Heart right ventricle (tissue), 16 donors: ENCODE data around the gene KATNIP. TPM values are rescaled to one million over a fixed set of nuclear protein-coding genes. Genes with fewer than 3 reads are reported as not detected.

Experiments used
- ATAC-seq, 8 donors: fragments of 200-7000 bp; cut with Tn5 transposase; one replicate each; pipeline ENCODE4 v1.9.1; 2020; ENCODE audit warnings: mild to moderate bottlenecking in 8 of 8, moderate library complexity in 8 of 8, moderate number of reproducible peaks in 1 of 8
- DNase-seq, 2 donors: peaks; one replicate each; pipeline ENCODE4 v3.0.0-alpha.2; 2020
- H3K27ac ChIP-seq, 10 donors: fragments of 200-600 bp; sonication (generic) in 2 of 10; one replicate each; pipeline versions ENCODE4 v1.5.0 to v1.8.0; 2020 to 2022; ENCODE audit warnings: mild to moderate bottlenecking in 3 of 10
- H3K27me3 ChIP-seq, 7 donors: fragments of 200-600 bp; one replicate each; pipeline ENCODE4 v1.8.0; 2021 to 2022; ENCODE audit warnings: mild to moderate bottlenecking in 2 of 7
- H3K36me3 ChIP-seq, 9 donors: fragments of 200-600 bp; sonication (generic) in 1 of 9; one replicate each; pipeline versions ENCODE4 v1.5.0 to v1.8.0; 2020 to 2022; ENCODE audit warnings: mild to moderate bottlenecking in 2 of 9
- H3K4me1 ChIP-seq, 9 donors: fragments of 200-600 bp; sonication (generic) in 1 of 9; one replicate each; pipeline versions ENCODE4 v1.5.0 to v1.8.0; 2020 to 2022; ENCODE audit warnings: mild to moderate bottlenecking in 4 of 9
- H3K4me3 ChIP-seq, 10 donors: fragments of 200-600 bp; sonication (generic) in 2 of 10; one replicate each; pipeline versions ENCODE4 v1.5.0 to v1.8.0; 2020 to 2022; ENCODE audit warnings: mild to moderate bottlenecking in 7 of 10, moderate library complexity in 2 of 10
- H3K9me3 ChIP-seq, 11 donors: fragments of 200-600 bp in 10 of 11; sonication (generic) in 2 of 11; one replicate each; pipeline versions ENCODE4 v1.5.0 to v1.8.0; 2013 to 2022; ENCODE audit warnings: mild to moderate bottlenecking in 2 of 11, control low read depth in 1 of 11, moderate library complexity in 1 of 11
- WGBS, 2 donors: extraction: QIAGEN DNeasy Blood & Tissue Kit; methylation state at CpG; one replicate each; pipeline ENCODE4 v1.1.7; 2013; ENCODE audit warnings: inconsistent platforms in 1 of 2; 5-methylcytosine and 5-hydroxymethylcytosine counted together
- intact Hi-C, 10 donors: fragments of 100-400 bp; cut with DNase I; formaldehyde crosslinking; loops; one replicate each; pipeline versions ENCODE4 v1.11.1 to v1.14.2; 2022
- polyA plus RNA-seq, 2 donors: library from polyadenylated mRNA; stranded (reverse); fragments of 200-250 nt; gene quantifications; one replicate each; pipeline ENCODE4 v1.2.3, GENCODE V29; 2013
- total RNA-seq, 10 donors: library from RNA; stranded (reverse); fragmentation: NEBNext Ultra II Directional in 3 of 10; extraction: Animal tissue kit (Norgen Biotek cat#: 25700) in 3 of 10; gene quantifications; one replicate each; pipeline versions ENCODE4 v1.2.1 to v1.2.4, GENCODE V29; 2021 to 2023
- TF ChIP-seq, protein P1 (sequence below), 9 donors: fragments of 200-600 bp; sonication (generic) in 2 of 9; IDR thresholded peaks; one replicate each; pipeline versions ENCODE4 v1.5.0 to v1.8.0; 2021 to 2022; ENCODE audit warnings: antibody characterized with exemption in 9 of 9, mild to moderate bottlenecking in 5 of 9, moderate library complexity in 1 of 9
- donor health status: Arrhythmogenic right ventricular cardiomyopathy.
- donor health status: ischemic (EF 13 %, LVEDD 7.1; RV severe dilation, severe dysfunction).
- donor health status: healthy with polysubstance abuse.
- donor health status: DM: no; HTN: yes; CAD: no.
- donor health status: DM: no; HTN: no; CAD: no.
- donor health status: ischemic (EF 25% LVEDD 6.9; RV normal size, moderate dysfunction).
- donor health status: ischemic (EF 25% LVEDD 5.7; RV mildly dilated, moderate dysfunction).
- donor health status: healthy.
- donor health status: DM: yes; HTN: yes; CAD: no.
- donor health status: Ischemic cardiomyopathy.
- donor health status: ischemic (EF 35%, LVEDD 5.7; RV mildly dilated, moderate dysfunction).
- donor health status: nonischemic (EF 11% LVEDD 7.7; RV severe dilation, severe dysfunction).
- donor health status: DM: yes; HTN: yes; CAD: no.
- donor health status: PGD.
- donor health status: ischemic (EF 29% LVEDD 5.4; RV normal size, mild dysfunction).
- donor health status: nonischemic (EF 23%, LVEDD 6.1; RV moderate dilation, normal function).

The KATNIP gene
- total and polyA plus RNA-seq, 12 donors, result 5.9 to 25.0 (median 14.3) TPM

DNA sequence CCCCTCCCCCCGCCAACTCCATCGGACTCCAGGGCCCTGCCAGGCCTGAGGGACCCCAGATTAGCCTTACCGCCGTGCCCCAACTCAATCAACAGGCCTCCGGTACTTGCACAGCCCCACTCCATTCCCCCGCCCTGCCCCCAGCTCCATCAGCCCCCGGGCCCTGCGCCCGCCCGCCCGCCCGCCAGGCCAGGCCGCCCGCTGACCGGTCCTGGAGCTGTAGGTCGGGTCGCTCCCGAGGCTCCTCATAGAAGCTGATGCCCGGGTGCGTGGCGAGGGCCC, 539 bp upstream of the KATNIP start:
- Histone ChIP-seq H3K4me1 (peaks cover 8 to 46% (median 39%) of the 10 kb centered on the region in 9 donors), H3K4me3 (peak overlapping the region; percentile 53 to 93 (median 82)), H3K27ac (peak overlapping the region; percentile 31 to 92 (median 87)), H3K36me3 (peaks cover 0 to 21% (median 10%) of the 10 kb centered on the region in 9 donors), H3K9me3 (no peaks in the 10 kb centered on the region), H3K27me3 (no peaks in the 10 kb centered on the region)
- 0 to 1% methylated on average over 21 of the region's 21 CpGs for WGBS, 2 donors
- DNase-seq (peak in 1 of 2 donors; percentile 35), ATAC-seq (peak; percentile 50 to 73 (median 60))
- TF ChIP-seq, protein P1, sequence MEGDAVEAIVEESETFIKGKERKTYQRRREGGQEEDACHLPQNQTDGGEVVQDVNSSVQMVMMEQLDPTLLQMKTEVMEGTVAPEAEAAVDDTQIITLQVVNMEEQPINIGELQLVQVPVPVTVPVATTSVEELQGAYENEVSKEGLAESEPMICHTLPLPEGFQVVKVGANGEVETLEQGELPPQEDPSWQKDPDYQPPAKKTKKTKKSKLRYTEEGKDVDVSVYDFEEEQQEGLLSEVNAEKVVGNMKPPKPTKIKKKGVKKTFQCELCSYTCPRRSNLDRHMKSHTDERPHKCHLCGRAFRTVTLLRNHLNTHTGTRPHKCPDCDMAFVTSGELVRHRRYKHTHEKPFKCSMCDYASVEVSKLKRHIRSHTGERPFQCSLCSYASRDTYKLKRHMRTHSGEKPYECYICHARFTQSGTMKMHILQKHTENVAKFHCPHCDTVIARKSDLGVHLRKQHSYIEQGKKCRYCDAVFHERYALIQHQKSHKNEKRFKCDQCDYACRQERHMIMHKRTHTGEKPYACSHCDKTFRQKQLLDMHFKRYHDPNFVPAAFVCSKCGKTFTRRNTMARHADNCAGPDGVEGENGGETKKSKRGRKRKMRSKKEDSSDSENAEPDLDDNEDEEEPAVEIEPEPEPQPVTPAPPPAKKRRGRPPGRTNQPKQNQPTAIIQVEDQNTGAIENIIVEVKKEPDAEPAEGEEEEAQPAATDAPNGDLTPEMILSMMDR (IDR thresholded peaks at IDR 0.05), result no peak
- intact Hi-C loops, result loop anchor here in 1 of 10 donors (2.0 kb wide), 1 partner anchor 17 kb away; no protein-coding TSS in a partner anchor

DNA sequence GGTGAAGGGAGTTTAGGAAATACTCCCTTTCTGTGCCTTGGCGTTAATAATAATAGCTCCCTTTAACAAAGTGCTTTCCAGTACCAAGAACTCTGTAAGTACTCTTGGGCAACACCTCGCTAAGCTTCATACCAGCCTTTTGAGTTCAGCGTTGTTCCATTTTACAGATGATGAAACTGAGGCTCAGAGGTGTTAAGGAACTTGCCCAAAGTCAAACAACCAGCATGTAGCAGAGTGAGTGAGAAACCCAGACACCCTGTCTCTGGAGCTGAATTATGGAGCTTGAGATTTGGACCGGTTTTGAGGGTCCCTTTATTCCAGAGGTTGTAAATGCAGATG, 607 bp downstream of the KATNIP start:
- TF ChIP-seq, protein P1 (IDR thresholded peaks at IDR 0.05), result no peak
- ATAC-seq, result no peak
- Histone ChIP-seq H3K9me3 (no peaks in the 10 kb centered on the region), H3K27me3 (no peaks in the 10 kb centered on the region), H3K27ac (peak overlapping the region; percentile 57 to 92 (median 84)), H3K36me3 (peaks cover 0 to 9% (median 0%) of the 10 kb centered on the region in 9 donors), H3K4me3 (peak overlapping the region; percentile 53 to 93 (median 78)), H3K4me1 (peaks cover 8 to 46% (median 39%) of the 10 kb centered on the region in 9 donors)
- no peak for DNase-seq
- WGBS, 2 donors, result 32 to 36% methylated on average over 4 of the region's 4 CpGs
- intact Hi-C loops, result no loop called here

DNA sequence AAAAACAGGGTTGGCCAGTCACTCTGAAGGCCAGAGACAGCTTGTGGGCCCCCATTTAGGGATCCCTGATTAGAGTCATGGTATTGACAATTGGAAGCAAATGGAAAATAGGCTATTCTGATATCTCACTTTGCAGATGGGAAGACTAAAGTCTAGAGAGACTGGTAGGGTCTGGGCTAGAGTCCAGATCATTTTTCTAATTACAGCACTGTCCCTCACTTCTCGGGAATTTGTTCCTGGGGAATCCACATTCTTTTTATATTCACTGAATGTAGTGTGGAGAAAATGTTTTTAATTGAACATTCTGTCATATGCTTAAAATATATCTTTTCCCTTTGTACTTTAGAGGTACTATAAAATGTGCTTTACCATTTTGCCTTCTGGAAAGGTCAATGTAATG, 1.1 kb downstream of the KATNIP start:
- no peaks in the 10 kb centered on the region for H3K9me3 ChIP-seq
- WGBS, 2 donors, result 10 to 16% methylated on average over 1 of the region's 1 CpG
- H3K27ac ChIP-seq, result peak overlapping the region in 8 of 10 donors; percentile 57 to 92 (median 88)
- peaks cover 5 to 46% (median 39%) of the 10 kb centered on the region in 9 donors for H3K4me1 ChIP-seq
- no peak for ATAC-seq
- intact Hi-C loops, result no loop called here
- no peaks in the 10 kb centered on the region for H3K27me3 ChIP-seq
- H3K4me3 ChIP-seq, result peak overlapping the region in 6 of 10 donors; percentile 75 to 93 (median 84)
- H3K36me3 ChIP-seq, result peaks cover 0 to 6% (median 0%) of the 10 kb centered on the region in 9 donors
- no peak for DNase-seq
- TF ChIP-seq, protein P1 (IDR thresholded peaks at IDR 0.05), result no peak

DNA sequence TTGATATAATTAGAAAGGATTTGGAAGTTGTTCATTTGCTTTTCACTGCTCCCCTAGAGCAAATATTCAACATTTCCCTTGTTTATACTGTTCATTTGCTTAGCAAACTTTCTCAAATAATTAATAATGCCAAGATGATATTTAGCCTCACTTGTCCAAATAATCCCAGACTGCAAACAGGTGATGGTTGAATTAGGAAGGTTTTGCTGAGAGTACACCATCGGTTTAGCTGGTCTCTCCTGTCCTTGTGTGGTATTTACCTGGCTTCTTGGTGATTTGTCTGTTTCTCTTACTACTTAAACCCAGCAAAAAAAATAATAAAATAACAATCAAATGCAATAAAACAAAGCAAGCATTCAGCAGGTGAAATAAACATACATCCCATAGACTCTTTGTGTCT, 6.5 kb downstream of the KATNIP start:
- H3K4me1 ChIP-seq, result peaks cover 0 to 19% (median 9%) of the 10 kb centered on the region in 9 donors
- peaks cover 0 to 16% (median 0%) of the 10 kb centered on the region in 9 donors for H3K36me3 ChIP-seq
- no peaks in the 10 kb centered on the region for H3K9me3 ChIP-seq
- no peak overlapping the region for H3K4me3 ChIP-seq
- WGBS, 2 donors, result 93 to 96% methylated on average over 1 of the region's 1 CpG
- H3K27ac ChIP-seq, result no peak overlapping the region
- DNase-seq, result no peak
- intact Hi-C loops, result no loop called here
- TF ChIP-seq, protein P1 (IDR thresholded peaks at IDR 0.05), result no peak
- ATAC-seq, result no peak
- H3K27me3 ChIP-seq, result no peaks in the 10 kb centered on the region
